Thyroid gland (tissue), 4 donors: ENCODE measurements around the gene OBSL1.

ENCODE experiments used
- CTCF ChIP-seq, 6 experiments: fragments of 200-600 bp in 3 of 6; fragments of 450-650 bp in 3 of 6; sonication (generic) in 3 of 6; IDR thresholded peaks; one replicate each; pipeline ENCODE4 v1.5.1; 2016 to 2019; ENCODE audit warnings: antibody characterized with exemption in 6 of 6, mild to moderate bottlenecking in 2 of 6, inconsistent platforms in 1 of 6, moderate library complexity in 1 of 6
- POLR2A ChIP-seq, 2 donors: fragments of 450-650 bp; IDR thresholded peaks; one replicate each; pipeline ENCODE4 v1.6.1; 2017; ENCODE audit warnings: antibody characterized with exemption in 2 of 2, mild to moderate bottlenecking in 2 of 2, moderate library complexity in 1 of 2

DNA sequence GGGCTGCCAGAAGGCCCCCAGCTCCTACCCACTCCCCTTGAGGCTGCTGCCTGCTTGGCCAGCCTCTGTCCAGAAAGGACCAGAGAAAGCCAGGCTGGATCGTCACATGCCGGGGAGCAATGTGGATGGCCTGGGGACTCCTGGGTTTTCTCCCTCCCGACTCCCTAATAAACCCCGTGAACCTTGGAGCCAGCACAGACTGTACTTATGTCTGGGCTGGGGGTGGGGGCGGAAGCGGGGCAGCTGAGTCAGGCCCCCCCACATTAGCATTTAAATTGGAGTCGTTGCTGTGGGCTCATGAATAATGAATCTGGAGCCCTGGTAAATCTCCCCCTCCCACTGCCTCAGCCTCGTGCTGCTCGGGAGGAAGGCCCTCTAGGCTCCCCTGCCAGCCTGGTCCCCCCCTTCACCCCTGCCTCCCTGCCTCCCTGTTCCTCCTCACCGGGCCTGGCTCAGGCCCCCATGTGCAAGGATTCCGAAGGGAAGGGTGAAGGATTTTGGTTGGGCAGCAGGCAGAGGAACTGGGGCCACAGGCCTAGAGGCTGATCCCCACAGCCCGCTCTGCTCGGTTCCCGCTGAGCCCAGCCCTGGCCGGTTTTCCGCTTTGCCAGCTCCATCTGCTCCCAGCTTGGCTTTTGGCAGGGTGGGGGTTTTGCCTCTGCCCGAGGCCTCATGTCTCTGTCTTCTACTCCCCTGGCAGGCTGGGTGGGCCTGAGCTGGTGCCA is 64.4 kb downstream of the OBSL1 start:
- TF ChIP-seq CTCF (IDR thresholded peaks at IDR 0.05): no peak
- no peak for TF ChIP-seq POLR2A (IDR thresholded peaks at IDR 0.05)
